HG02571 (cell line): ENCODE measurements around the gene MOGAT1.

Experiments
- ATAC-seq: cut with Tn5 transposase; IDR thresholded peaks from one replicate; pipeline ENCODE4 v1.9.1; 2021; ENCODE audit warnings: mild to moderate bottlenecking, moderate library complexity; ENCODE audit not compliant: unreplicated experiment

MOGAT1 gene, protein sequence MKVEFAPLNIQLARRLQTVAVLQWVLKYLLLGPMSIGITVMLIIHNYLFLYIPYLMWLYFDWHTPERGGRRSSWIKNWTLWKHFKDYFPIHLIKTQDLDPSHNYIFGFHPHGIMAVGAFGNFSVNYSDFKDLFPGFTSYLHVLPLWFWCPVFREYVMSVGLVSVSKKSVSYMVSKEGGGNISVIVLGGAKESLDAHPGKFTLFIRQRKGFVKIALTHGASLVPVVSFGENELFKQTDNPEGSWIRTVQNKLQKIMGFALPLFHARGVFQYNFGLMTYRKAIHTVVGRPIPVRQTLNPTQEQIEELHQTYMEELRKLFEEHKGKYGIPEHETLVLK

GRCh38 chr2:222671259-222672067 is at the start of gene MOGAT1:
Gene MOGAT1 (plus strand): TSS chr2:222671658. CDS start chr2:222671786, 128 bp downstream.
- no peak for ATAC-seq

DNA sequence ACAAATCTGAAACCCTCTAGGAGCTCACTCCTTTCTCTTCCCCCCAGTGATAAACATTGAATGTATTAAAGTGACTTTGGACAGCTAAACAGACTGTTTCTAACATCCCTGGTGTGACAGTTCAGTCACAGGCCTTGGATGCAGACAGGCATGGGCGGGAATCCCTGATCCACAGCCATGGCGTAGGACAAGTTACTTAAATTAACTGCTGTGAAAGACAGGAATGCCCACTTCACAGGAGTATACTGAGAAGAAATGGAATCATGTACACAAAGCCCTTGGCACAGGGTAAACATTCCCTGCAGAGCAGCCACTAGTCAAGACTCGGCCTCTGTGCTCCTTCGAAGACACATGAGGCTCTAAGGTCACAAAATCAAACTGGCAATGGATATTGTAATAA is 49.6 kb upstream of the MOGAT1 start:
- no peak for ATAC-seq

DNA sequence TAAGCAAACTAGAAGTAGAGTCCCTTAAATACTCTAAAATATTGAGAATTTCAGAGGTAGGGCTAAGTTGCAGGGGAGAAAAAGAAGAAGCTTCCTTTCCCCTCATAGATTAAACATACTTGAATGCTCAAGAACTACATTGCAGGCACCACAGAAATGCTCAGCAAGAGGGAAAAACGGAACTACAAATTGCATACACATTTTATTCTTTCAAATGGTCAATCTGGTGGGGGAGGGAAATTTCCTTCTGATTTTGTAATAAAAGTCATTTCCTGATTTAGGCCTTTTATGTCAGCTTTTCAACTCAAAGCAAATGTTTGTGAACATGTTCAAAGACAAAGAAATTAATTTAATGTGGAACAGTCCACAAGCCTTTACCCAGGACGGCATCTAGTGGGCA is 48.5 kb upstream of the MOGAT1 start:
- no peak for ATAC-seq

DNA sequence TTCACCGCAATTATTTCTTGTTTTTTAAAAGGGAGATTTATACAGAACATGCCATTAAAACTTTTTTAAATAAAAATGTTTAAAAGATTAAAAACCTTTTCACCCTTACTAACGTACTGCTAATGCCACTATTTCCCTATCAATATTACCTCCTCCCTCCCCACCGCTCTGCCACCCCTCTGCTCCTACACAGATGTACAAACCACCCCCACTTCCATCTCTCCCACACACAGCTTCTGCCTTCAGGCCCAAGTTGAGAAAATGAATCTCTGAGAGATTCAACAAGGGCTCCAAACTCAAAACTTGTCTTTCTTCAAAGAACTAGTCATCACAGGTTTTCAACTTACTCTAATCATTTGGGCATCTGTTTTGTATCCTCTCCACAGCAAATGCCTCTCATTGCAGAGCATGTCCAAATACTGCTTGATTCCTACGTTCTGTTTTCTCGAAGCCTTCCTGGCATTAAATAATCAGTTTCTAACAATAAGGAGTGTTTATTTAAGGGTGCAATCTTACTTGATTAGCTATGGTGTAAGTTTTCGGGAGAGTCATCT is 47.6 kb upstream of the MOGAT1 start:
- no peak for ATAC-seq

- ATAC-seq = no peak
These were observed 43.7 kb upstream of the MOGAT1 start for GRCh38 chr2:222627764-222628163.

DNA sequence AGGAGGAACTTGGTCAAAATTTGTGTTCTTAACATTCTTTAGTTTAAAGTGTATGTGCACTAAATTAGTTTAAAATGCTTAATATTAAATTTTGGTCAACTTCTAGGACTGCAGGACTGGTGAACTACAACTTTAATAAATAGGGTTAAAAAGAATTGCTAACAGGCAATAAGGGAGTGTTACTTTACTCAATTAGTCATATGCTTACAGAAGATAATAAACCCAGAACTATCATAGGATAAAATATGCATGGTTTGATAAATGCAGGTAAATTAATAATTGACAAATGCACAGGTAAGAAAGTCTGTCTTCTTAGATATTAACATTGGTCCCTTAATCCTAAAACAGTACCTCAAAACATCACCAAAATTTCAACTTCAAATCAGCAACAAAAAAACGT is 36.2 kb upstream of the MOGAT1 start:
- no peak for ATAC-seq

DNA sequence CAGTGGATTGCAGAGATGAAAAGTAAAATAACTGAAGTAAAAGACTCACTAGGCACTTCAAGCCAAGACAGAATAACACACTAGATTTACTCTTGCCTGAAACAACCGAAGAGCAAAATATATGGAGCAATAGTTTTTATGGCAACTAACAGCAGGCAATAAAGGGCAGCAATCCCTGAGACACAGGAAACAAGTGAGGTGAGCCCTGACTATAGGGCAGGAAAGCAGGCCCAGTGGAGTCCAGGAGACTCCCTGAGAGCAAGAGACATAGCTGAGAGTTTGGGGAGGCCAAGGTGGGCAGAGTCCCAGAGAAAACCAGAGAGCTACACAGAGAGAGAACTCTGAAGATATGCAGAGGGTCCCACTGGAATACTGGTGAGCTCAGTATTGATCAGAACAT is 34.4 kb upstream of the MOGAT1 start:
- no peak for ATAC-seq

DNA sequence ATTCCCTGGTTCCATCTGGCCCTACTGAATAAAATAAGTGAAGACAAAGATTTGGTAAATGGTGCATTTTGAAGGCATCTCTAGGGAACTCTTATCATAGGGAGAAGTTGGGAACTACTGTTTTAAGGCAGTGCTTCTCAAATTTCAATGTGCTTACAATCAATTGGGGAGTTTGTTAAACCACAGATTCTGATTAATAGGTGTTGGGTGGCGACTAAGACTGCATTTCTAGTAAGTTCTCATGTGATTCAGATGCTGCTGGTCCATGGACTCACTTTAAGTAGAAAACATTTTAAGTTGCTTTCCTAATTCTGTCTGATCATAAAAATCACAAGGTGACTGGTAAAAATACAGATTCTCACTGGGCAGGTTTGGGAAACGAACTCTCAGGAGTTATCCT is 30.1 kb upstream of the MOGAT1 start:
- no peak for ATAC-seq

- ATAC-seq = no peak
These were observed 28.3 kb upstream of the MOGAT1 start for GRCh38 chr2:222643134-222643533.

DNA sequence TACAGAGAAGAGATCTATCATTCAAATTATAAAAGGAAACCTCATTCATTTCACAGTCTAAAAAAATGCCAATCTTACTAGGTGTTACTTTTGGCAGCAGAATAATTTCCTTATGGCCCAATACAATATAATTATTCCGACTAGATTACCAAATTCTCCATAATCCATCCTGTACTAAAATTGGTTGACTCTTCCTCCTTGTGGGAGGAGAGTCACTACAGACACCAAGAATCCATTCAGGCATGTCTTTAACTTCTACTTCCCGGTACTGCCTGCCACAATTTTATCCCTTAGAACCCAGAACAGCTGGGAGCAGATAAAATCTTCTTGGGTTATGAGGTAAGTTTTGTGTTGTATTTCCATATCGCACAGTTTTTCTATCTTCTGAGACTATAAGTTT is 25.4 kb upstream of the MOGAT1 start:
- no peak for ATAC-seq

DNA sequence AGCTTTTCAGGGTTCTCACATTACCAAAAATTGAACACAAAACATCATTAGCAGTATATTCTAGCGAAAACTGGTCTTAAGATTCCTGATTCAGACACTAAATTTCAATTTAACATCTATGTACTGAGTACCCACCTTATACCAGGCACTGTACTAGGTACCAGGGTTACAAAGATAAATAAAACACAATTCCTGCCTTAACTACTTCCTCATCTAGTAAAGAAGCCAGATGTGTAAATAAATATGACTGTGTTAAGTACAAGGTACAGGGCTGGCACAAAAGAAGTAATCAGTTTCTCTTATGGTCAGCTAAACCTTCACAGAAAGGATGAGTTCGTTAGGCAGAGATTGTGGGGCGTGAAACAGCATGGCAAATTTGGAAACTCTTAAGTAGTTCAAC is 21.7 kb upstream of the MOGAT1 start:
- no peak for ATAC-seq

GRCh38 chr2:222651718-222652418 is 19.6 kb upstream of the MOGAT1 start:
- no peak for ATAC-seq

GRCh38 chr2:222652491-222653255 is 18.8 kb upstream of the MOGAT1 start:
- no peak for ATAC-seq

DNA sequence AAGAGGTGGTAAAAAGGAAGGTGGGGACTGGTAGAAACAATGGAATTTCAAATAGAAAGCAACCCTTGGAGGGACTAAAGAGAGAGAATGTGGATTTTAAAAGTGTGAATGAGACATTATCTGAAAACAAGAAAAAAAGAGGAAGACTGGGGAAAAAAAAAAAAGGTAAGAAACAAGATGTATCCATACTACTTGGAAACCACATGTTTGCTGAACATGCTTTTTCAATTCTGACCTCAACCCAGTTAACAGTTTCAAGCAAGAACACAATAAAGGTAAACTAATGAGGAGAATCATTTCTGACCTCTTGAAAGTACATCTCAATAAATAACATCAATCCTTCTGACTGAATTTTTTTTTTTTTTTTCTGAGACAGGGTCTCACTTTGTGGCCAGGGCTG is 18.2 kb upstream of the MOGAT1 start:
- ATAC-seq = no peak

DNA sequence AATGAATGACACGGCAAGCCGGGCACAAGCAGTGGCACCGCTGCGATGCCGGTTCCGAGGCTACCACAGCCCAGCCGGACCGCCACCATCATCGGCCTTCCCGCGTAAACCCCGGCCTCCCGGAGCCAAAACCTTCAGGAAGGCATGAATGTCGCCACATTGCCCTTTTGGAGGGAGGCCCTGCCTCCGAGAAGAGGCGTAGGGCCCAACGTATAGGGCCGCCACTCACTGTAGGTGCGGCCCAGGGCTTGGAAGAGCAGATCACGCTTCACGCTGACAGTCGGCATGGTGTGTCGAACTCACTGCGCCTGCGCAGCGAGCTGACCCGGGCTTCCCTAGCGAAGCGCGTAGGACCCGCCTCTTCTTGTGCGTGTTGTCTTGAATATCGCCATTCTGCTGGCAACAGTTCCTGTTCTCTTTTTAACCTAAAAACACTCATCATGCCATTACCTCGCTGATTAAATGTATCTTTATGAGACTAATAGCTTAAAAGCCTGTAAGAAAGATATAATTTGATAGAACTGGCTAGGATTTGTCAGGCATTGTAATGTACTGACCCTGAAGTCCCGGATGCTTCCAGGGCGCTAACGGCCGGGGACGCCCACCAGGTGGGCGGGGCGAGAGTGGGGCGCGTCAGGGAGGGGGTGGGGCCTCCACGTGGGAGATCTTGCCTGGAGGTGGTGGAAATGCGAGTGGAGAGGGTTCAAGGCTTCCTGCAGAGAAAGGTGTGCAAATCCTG is 15.5 kb upstream of the MOGAT1 start, which contains the start of gene FARSB:
TSS of gene FARSB (minus strand) at position 306 of the 739 bp plus-strand sequence. CDS start at position 287, 19 bp downstream.
- peak; percentile 86 for ATAC-seq

GRCh38 chr2:222656526-222657446 is 14.7 kb upstream of the MOGAT1 start:
- ATAC-seq = peak; percentile 26

- ATAC-seq = no peak
These were observed 8.0 kb upstream of the MOGAT1 start for GRCh38 chr2:222663479-222663878.

DNA sequence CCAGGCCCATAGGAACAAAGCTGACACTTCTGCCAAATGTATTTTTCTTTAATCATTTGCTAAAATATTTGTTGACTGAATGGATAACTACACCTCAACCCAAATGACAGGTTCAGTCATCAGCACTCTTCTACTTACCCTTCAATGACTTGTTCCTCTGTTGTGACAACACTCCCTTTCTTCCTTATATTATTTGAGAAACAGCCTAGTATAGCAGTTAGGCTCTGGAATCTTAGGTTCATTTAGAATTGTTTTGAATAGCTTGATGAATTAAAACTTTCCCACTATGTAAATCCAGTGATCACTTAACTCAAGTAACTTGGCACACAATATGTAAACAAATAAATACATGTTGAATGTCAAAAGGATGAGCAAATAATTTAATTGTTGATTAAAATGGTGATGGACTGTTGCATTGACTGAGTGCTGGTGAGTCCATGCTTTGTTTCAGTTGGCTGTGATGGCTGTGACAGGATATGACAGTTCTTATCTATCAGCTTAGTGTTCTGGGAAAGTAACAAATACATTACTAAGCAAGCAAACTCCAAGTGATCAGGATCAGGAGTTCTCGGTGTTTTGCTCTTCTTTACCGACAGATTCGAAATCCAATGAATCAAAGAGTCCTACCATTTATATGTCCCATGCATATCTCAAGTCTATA is 2.8 kb upstream of the MOGAT1 start:
- no peak for ATAC-seq
